Measurements from ENCODE around the gene PGM3. TPM values are rescaled to one million over a fixed set of nuclear protein-coding genes. Genes with fewer than 3 reads are reported as not detected.

PGM3 gene
- polyA plus RNA-seq, 2 of the 4 experiments (the other 2 are of a cell fraction), result 37.3 to 51.7 TPM

DNA sequence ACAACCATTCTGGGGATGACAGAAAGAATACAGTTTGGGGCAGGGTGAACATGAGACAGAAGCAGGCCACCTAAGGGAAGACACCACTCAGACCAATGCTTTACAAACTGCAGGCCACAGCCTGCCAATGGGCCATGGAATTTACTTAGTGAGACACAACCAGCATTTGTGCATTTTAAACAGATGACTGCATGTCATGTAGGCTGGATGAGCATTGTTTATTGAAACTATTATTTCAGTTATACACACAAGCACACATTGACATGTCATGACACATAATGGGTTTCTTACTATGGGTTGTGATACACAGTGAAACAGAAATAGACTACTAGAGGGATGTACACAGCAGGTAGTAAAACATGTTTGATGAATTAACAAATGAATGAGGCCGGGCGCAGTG, 8.0 kb downstream of the PGM3 start:
- no peak overlapping the region for H3K27ac ChIP-seq
- H3K4me1 ChIP-seq, result peaks cover 14% of the 10 kb centered on the region; the same call in 2 of the 3 replicates
- ChIA-PET POLR2A (no interaction called here), CTCF (interaction anchor here (0.9 to 4.8 kb wide), 3 partner anchors 36 to 1374 kb away, joined by 3 to 27 read pairs (median 4); partner anchors contain the start of genes DOP1A and UBE3D)
- H3K9me3 ChIP-seq, result no peaks in the 10 kb centered on the region
- FAIRE-seq (no peak), ATAC-seq (no peak), DNase-seq (ENCODE audit: low read depth in 1 of 2, low spot score in 1 of 2) (no peak)
- no peak overlapping the region for H3K4me3 ChIP-seq
- WGBS (ENCODE audit: missing lambda C conversion rate), result 100% methylated on average over 2 of the region's 2 CpGs
- no peak overlapping the region for H3K4me2 ChIP-seq
- TF ChIP-seq BHLHE40 (IDR thresholded peaks at IDR 0.05; ENCODE audit: low read depth, low read length) (no peak), ZSCAN20 (CRISPR knock-in tag; IDR thresholded peaks at IDR 0.05) (no peak), USF2 (IDR thresholded peaks at IDR 0.05) (no peak), JUNB (IDR thresholded peaks at IDR 0.05) (no peak), KDM5A (IDR thresholded peaks at IDR 0.05) (no peak), E2F6 (IDR thresholded peaks at IDR 0.05; ENCODE audit: borderline replicate concordance, low read depth) (no peak), FOSB (CRISPR knock-in tag; IDR thresholded peaks at IDR 0.05) (no peak), MAX (IDR thresholded peaks at IDR 0.05) (no peak), CHD4 (IDR thresholded peaks at IDR 0.05; ENCODE audit: borderline replicate concordance) (no peak), ZFP36 (IDR thresholded peaks at IDR 0.05; ENCODE audit: borderline replicate concordance, partially characterized antibody) (no peak), ESRRA (IDR thresholded peaks at IDR 0.05; ENCODE audit: borderline replicate concordance, low read length) (no peak), EHF (CRISPR knock-in tag; IDR thresholded peaks at IDR 0.05) (no peak), CEBPB (IDR thresholded peaks at IDR 0.05) (no peak), PHF8 (IDR thresholded peaks at IDR 0.05; ENCODE audit: borderline replicate concordance, low read depth) (no peak), HDAC2 (IDR thresholded peaks at IDR 0.05) (no peak), RNF2 (IDR thresholded peaks at IDR 0.05; ENCODE audit: borderline replicate concordance, low read depth) (no peak), NFE2L2 (conservative IDR thresholded peaks at IDR 0.05; ENCODE audit: low read length) (no peak), FOSL2 (IDR thresholded peaks at IDR 0.05) (no peak), FOSL2 (CRISPR knock-in tag; IDR thresholded peaks at IDR 0.05) (no peak)
- TF ChIP-seq, protein P1, sequence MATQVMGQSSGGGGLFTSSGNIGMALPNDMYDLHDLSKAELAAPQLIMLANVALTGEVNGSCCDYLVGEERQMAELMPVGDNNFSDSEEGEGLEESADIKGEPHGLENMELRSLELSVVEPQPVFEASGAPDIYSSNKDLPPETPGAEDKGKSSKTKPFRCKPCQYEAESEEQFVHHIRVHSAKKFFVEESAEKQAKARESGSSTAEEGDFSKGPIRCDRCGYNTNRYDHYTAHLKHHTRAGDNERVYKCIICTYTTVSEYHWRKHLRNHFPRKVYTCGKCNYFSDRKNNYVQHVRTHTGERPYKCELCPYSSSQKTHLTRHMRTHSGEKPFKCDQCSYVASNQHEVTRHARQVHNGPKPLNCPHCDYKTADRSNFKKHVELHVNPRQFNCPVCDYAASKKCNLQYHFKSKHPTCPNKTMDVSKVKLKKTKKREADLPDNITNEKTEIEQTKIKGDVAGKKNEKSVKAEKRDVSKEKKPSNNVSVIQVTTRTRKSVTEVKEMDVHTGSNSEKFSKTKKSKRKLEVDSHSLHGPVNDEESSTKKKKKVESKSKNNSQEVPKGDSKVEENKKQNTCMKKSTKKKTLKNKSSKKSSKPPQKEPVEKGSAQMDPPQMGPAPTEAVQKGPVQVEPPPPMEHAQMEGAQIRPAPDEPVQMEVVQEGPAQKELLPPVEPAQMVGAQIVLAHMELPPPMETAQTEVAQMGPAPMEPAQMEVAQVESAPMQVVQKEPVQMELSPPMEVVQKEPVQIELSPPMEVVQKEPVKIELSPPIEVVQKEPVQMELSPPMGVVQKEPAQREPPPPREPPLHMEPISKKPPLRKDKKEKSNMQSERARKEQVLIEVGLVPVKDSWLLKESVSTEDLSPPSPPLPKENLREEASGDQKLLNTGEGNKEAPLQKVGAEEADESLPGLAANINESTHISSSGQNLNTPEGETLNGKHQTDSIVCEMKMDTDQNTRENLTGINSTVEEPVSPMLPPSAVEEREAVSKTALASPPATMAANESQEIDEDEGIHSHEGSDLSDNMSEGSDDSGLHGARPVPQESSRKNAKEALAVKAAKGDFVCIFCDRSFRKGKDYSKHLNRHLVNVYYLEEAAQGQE (IDR thresholded peaks at IDR 0.05), result no peak

DNA sequence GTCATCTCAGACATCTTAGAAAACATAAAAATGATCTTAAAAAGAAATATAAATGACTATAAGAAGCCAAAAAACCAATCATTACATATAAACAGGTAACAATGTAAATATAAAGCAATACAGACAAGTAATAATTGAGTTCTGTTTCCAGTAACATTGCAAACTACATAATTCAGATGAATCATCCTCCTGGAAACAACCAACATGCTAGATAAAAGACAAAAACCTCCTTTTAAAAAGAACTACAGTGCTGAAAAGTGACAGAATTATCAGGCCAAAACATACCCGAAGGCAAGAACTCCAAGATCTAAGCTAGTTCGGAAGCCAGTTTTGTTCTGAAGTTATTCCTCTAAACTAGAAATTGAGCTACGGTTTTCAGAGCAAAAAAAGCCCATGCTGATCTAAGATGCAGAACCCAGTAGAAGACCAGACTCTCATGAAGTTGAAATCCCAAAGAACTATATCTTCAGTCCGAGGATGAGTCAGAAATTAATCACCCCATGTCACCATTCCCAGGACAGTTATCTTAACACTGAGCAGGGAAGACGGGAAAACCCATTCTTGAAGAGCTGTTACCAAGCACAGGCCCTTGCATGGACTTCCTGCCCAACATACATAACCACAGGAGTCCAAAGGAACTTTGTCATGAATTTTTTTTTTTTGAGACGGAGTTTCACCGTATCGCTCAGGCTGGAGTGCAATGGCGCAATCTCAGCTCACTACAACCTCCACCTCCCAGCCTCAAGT, 9.8 kb downstream of the PGM3 start:
- CTCF ChIA-PET, result interaction anchor here (0.6 to 4.8 kb wide), 9 partner anchors 11 to 330 kb away, joined by 3 to 27 read pairs (median 3); partner anchors contain the start of genes DOP1A and UBE3D
- no peak for TF ChIP-seq ZSCAN20 (CRISPR knock-in tag; IDR thresholded peaks at IDR 0.05)
- no peak for TF ChIP-seq MAFK (IDR thresholded peaks at IDR 0.05; ENCODE audit: partially characterized antibody)
- no peak for TF ChIP-seq GATA3 (IDR thresholded peaks at IDR 0.05; ENCODE audit: borderline replicate concordance)
- no peak for TF ChIP-seq NFE2L2 (conservative IDR thresholded peaks at IDR 0.05; ENCODE audit: low read length)
- TF ChIP-seq JUNB (IDR thresholded peaks at IDR 0.05), result 0 out of 2 replicates have a peak, but pooled peaks have one; percentile 7
- TF ChIP-seq MAX (IDR thresholded peaks at IDR 0.05), result no peak
- TF ChIP-seq RARB (CRISPR knock-in tag; IDR thresholded peaks at IDR 0.05), result no peak
- no peak for TF ChIP-seq USF2 (IDR thresholded peaks at IDR 0.05)
- no peak for TF ChIP-seq RAD21 (conservative IDR thresholded peaks at IDR 0.05 in 1 of 2, IDR thresholded peaks at IDR 0.05 in 1 of 2)
- TF ChIP-seq HEYL (CRISPR knock-in tag; IDR thresholded peaks at IDR 0.05), result no peak
- TF ChIP-seq NR3C1 (IDR thresholded peaks at IDR 0.05), result no peak
- TF ChIP-seq HDAC2 (IDR thresholded peaks at IDR 0.05), result no peak
- TF ChIP-seq EHF (CRISPR knock-in tag; IDR thresholded peaks at IDR 0.05), result no peak
- TF ChIP-seq HES2 (IDR thresholded peaks at IDR 0.05), result no peak
- no peak for TF ChIP-seq ESRRA (IDR thresholded peaks at IDR 0.05; ENCODE audit: borderline replicate concordance, low read length)
- no peak for TF ChIP-seq FOSL2 (IDR thresholded peaks at IDR 0.05)
- peak; percentile 17; the same call in 1 of the 2 replicates for TF ChIP-seq FOSL2 (CRISPR knock-in tag; IDR thresholded peaks at IDR 0.05)
- no peak for TF ChIP-seq JUN (IDR thresholded peaks at IDR 0.05)
- TF ChIP-seq TFCP2L1 (CRISPR knock-in tag; IDR thresholded peaks at IDR 0.05), result no peak
- TF ChIP-seq CHD2 (IDR thresholded peaks at IDR 0.05; ENCODE audit: low read length, partially characterized antibody), result no peak

More for the DNA sequence above, 9.8 kb downstream of the PGM3 start:
- ATAC-seq (peak; percentile 81 to 84), FAIRE-seq (no peak), DNase-seq (ENCODE audit: low read depth in 1 of 2, low spot score in 1 of 2) (peak in 1 of 2 experiments; percentile 33)
- POLR2A ChIA-PET, result interaction anchor here (0.8 kb wide), 1 partner anchor 10 kb away, joined by 3 read pairs; the partner anchor contains the start of genes PGM3 and RWDD2A
- H3K27ac ChIP-seq, result peak overlapping the region in 1 of 2 experiments; percentile 57; a peak in 2 of 6 replicates
- WGBS (ENCODE audit: missing lambda C conversion rate), result 55% methylated on average over 9 of the region's 9 CpGs
- no peak overlapping the region for H3K4me3 ChIP-seq
- H3K9me3 ChIP-seq, result no peaks in the 10 kb centered on the region
- H3K4me2 ChIP-seq, result peak overlapping the region; percentile 32
- peaks cover 14% of the 10 kb centered on the region; the same call in 2 of the 3 replicates for H3K4me1 ChIP-seq
